H1 (cell line): ENCODE results near the gene PRPF6. TPM values are rescaled to one million over a fixed set of nuclear protein-coding genes. Genes with fewer than 3 reads are reported as not detected.

Source experiments
- EGR1 ChIP-seq: IDR thresholded peaks from 2 replicates; pipeline ENCODE4 v1.6.1; 2011; ENCODE audit warnings: low read depth, low read length, borderline replicate concordance
- JUND ChIP-seq: IDR thresholded peaks from 2 replicates; pipeline ENCODE4 v1.6.1; 2011; ENCODE audit warnings: mild to moderate bottlenecking, improper control_type of control experiment, low read length
- RFX5 ChIP-seq: IDR thresholded peaks from 2 replicates; pipeline ENCODE4 v1.6.1; 2011; ENCODE audit warnings: low read depth, low read length, improper control_type of control experiment, borderline replicate concordance
- SAP30 ChIP-seq: fragments of 300-600 bp; sonication (generic); IDR thresholded peaks from 2 replicates; pipeline ENCODE4 v1.7.1; 2012; ENCODE audit warnings: low read length, moderate library complexity, mild to moderate bottlenecking, inconsistent platforms; ENCODE audit not compliant: insufficient read depth, insufficient replicate concordance
- SP1 ChIP-seq: IDR thresholded peaks from 2 replicates; pipeline ENCODE4 v1.6.1; 2011; ENCODE audit warnings: low read depth, low read length
- polyA plus RNA-seq, 7 experiments: library from polyadenylated mRNA; depleted of rRNA in 3 of 7; stranded (reverse) in 5 of 7; unstranded in 2 of 7; fragments of >200 nt in 5 of 7; fragments of 200-250 nt in 2 of 7; gene quantifications; 1 replicate in 5 of 7; 2 replicates in 1 of 7; 4 replicates in 1 of 7; pipeline versions ENCODE4 v1.2.1 to v1.2.3, GENCODE V29; 2011 to 2013; ENCODE audit warnings: missing spikeins in 2 of 7, mixed read lengths in 2 of 7
- total RNA-seq: library from RNA; stranded (reverse); fragmentation: NEBNext Ultra II Directional; extraction: Animal tissue kit (Norgen Biotek cat#: 25700); gene quantifications from 2 replicates; pipeline ENCODE4 v1.2.1, GENCODE V29; 2021

PRPF6 gene
- total and polyA plus RNA-seq, 2 of the 8 experiments (the other 6 are each of a cell fraction or from before 2014, with no cell fraction given) = 27.9 to 76.9 TPM

- no peak for TF ChIP-seq RFX5
- no peak for TF ChIP-seq EGR1
- TF ChIP-seq SAP30 = no peak
- TF ChIP-seq SP1 = no peak
- no peak for TF ChIP-seq JUND
Observed at GRCh38 chr20:63950701-63951397, 30.1 kb upstream of the PRPF6 start (continued).
